HUES64 (cell line): ENCODE data around the gene CBLIF.
A peak's percentile ranks its signal among the peaks of the same experiment; 100 is the strongest.

Experiments used
- H3K27ac ChIP-seq: 2 replicates; pipeline ENCODE4 v1.7.0; 2013; ENCODE audit warnings: low read depth, low read length, inconsistent platforms
- H3K27me3 ChIP-seq: 2 replicates; pipeline ENCODE4 v1.6.1; 2013; ENCODE audit warnings: mild to moderate bottlenecking, low read length; ENCODE audit not compliant: insufficient read depth
- H3K36me3 ChIP-seq: 2 replicates; pipeline ENCODE4 v1.6.1; 2013; ENCODE audit warnings: mild to moderate bottlenecking, low read length; ENCODE audit not compliant: insufficient read depth
- H3K4me1 ChIP-seq: 2 replicates; pipeline ENCODE4 v1.6.1; 2013; ENCODE audit warnings: mild to moderate bottlenecking, low read length, moderate library complexity; ENCODE audit not compliant: insufficient read depth
- H3K4me3 ChIP-seq: 2 replicates; pipeline ENCODE4 v1.5.1; 2013; ENCODE audit warnings: mild to moderate bottlenecking, low read length, moderate library complexity
- H3K9ac ChIP-seq: 2 replicates; pipeline ENCODE4 v1.6.1; 2013; ENCODE audit warnings: mild to moderate bottlenecking, low read depth, low read length
- H3K9me3 ChIP-seq: 2 replicates; pipeline ENCODE4 v1.6.1; 2013; ENCODE audit warnings: low read depth, low read length; ENCODE audit not compliant: insufficient read depth
- WGBS: fragments of 150-250, 120-280 bp; methylation state at CpG from one replicate; pipeline ENCODE4 v1.1.7; 2013; ENCODE audit warnings: missing lambda C conversion rate; 5-methylcytosine and 5-hydroxymethylcytosine counted together

The CBLIF gene

GRCh38 chr11:59814021-59814420 lies 31.3 kb downstream of the CBLIF start:
- peak overlapping the region; percentile 88 for H3K27ac ChIP-seq
- no peak overlapping the region for H3K9ac ChIP-seq
- H3K36me3 ChIP-seq = peaks cover 2% of the 10 kb centered on the region; the same call in 1 of the 2 replicates
- no CpG with 5 or more reads among the region's 1 CpG for WGBS
- peak overlapping the region; percentile 42; the same call in 1 of the 2 replicates for H3K4me3 ChIP-seq
- no peaks in the 10 kb centered on the region for H3K9me3 ChIP-seq
- H3K4me1 ChIP-seq = peaks cover 48% of the 10 kb centered on the region
- no peaks in the 10 kb centered on the region for H3K27me3 ChIP-seq

- no peaks in the 10 kb centered on the region for H3K9me3 ChIP-seq
- H3K4me3 ChIP-seq = no peak overlapping the region
- H3K27me3 ChIP-seq = no peaks in the 10 kb centered on the region
- peaks cover 45% of the 10 kb centered on the region for H3K4me1 ChIP-seq
- WGBS = 78% methylated on average over 1 of the region's 1 CpG
- H3K9ac ChIP-seq = no peak overlapping the region
- no peak overlapping the region for H3K27ac ChIP-seq
- H3K36me3 ChIP-seq = peaks cover 8% of the 10 kb centered on the region
These were observed 31.9 kb downstream of the CBLIF start for GRCh38 chr11:59813364-59813763.

- no peak overlapping the region for H3K4me3 ChIP-seq
- peaks cover 40% of the 10 kb centered on the region for H3K4me1 ChIP-seq
- no peaks in the 10 kb centered on the region for H3K27me3 ChIP-seq
- no peak overlapping the region for H3K9ac ChIP-seq
- H3K27ac ChIP-seq = no peak overlapping the region
- H3K36me3 ChIP-seq = peaks cover 20% of the 10 kb centered on the region
- 98% methylated on average over 2 of the region's 2 CpGs for WGBS
- no peaks in the 10 kb centered on the region for H3K9me3 ChIP-seq
These were observed 33.1 kb downstream of the CBLIF start for GRCh38 chr11:59812220-59812619.

- Histone ChIP-seq H3K9me3 (no peaks in the 10 kb centered on the region), H3K4me3 (peak overlapping the region; percentile 83), H3K27ac (peak overlapping the region; percentile 37; the same call in 1 of the 2 replicates), H3K27me3 (no peaks in the 10 kb centered on the region), H3K36me3 (peaks cover 33% of the 10 kb centered on the region), H3K9ac (peak overlapping the region; percentile 86; the same call in 1 of the 2 replicates), H3K4me1 (peaks cover 27% of the 10 kb centered on the region)
- 22% methylated on average over 8 of the region's 8 CpGs for WGBS
These were observed 34.4 kb downstream of the CBLIF start for GRCh38 chr11:59810911-59811259.

- Histone ChIP-seq H3K36me3 (peaks cover 38% of the 10 kb centered on the region), H3K9me3 (no peaks in the 10 kb centered on the region), H3K4me1 (peaks cover 24% of the 10 kb centered on the region), H3K9ac (peak within 1 kb of the TSS; percentile 86), H3K27me3 (no peaks in the 10 kb centered on the region), H3K27ac (peak within 1 kb of the TSS; percentile 91), H3K4me3 (peak within 1 kb of the TSS; percentile 83)
- WGBS = under 1% methylated on average over 54 of the region's 54 CpGs
These were observed 34.9 kb downstream of the CBLIF start, which contains the start of gene MRPL16 for GRCh38 chr11:59810189-59810910. Gene MRPL16 (minus strand): TSS chr11:59810778. CDS start chr11:59810658, 120 bp downstream.

- Histone ChIP-seq H3K27ac (no peak overlapping the region), H3K9ac (no peak overlapping the region), H3K27me3 (no peaks in the 10 kb centered on the region), H3K36me3 (peaks cover 63% of the 10 kb centered on the region), H3K9me3 (no peaks in the 10 kb centered on the region), H3K4me3 (no peak overlapping the region), H3K4me1 (peaks cover 9% of the 10 kb centered on the region)
- WGBS = 100% methylated on average over 1 of the region's 1 CpG
These were observed 38.2 kb downstream of the CBLIF start for GRCh38 chr11:59807047-59807610.

- H3K9ac ChIP-seq = no peak overlapping the region
- 96% methylated on average over 2 of the region's 2 CpGs for WGBS
- no peaks in the 10 kb centered on the region for H3K27me3 ChIP-seq
- H3K4me3 ChIP-seq = no peak overlapping the region
- peaks cover 80% of the 10 kb centered on the region for H3K36me3 ChIP-seq
- no peak overlapping the region for H3K27ac ChIP-seq
- H3K9me3 ChIP-seq = no peaks in the 10 kb centered on the region
- no peaks in the 10 kb centered on the region for H3K4me1 ChIP-seq
These were observed 41.2 kb downstream of the CBLIF start for GRCh38 chr11:59804061-59804460.

GRCh38 chr11:59802639-59803176 lies 42.6 kb downstream of the CBLIF start:
- peaks cover 74% of the 10 kb centered on the region for H3K36me3 ChIP-seq
- no peak overlapping the region for H3K27ac ChIP-seq
- no peak overlapping the region for H3K4me3 ChIP-seq
- no peaks in the 10 kb centered on the region for H3K27me3 ChIP-seq
- 80% methylated on average over 4 of the region's 4 CpGs for WGBS
- no peak overlapping the region for H3K9ac ChIP-seq
- H3K9me3 ChIP-seq = no peaks in the 10 kb centered on the region
- H3K4me1 ChIP-seq = no peaks in the 10 kb centered on the region

- Histone ChIP-seq H3K36me3 (peaks cover 74% of the 10 kb centered on the region), H3K4me3 (no peak overlapping the region), H3K9me3 (no peaks in the 10 kb centered on the region), H3K27me3 (no peaks in the 10 kb centered on the region), H3K4me1 (no peaks in the 10 kb centered on the region), H3K27ac (no peak overlapping the region), H3K9ac (no peak overlapping the region)
- WGBS = 79% methylated on average over 5 of the region's 5 CpGs
These were observed 43.2 kb downstream of the CBLIF start for GRCh38 chr11:59801981-59802638.

GRCh38 chr11:59801160-59801706 lies 44.1 kb downstream of the CBLIF start:
- Histone ChIP-seq H3K9ac (no peak overlapping the region), H3K27me3 (no peaks in the 10 kb centered on the region), H3K4me1 (no peaks in the 10 kb centered on the region), H3K9me3 (no peaks in the 10 kb centered on the region), H3K27ac (no peak overlapping the region), H3K36me3 (peaks cover 74% of the 10 kb centered on the region), H3K4me3 (no peak overlapping the region)
- WGBS = 96% methylated on average over 2 of the region's 2 CpGs
